GM21786 (cell line): Measurements from ENCODE around the gene SYNM.
A peak's percentile ranks its signal among the peaks of the same experiment; 100 is the strongest.
"Not testable (repeated sequence)": the region's sequence is repeated elsewhere in the genome, so short reads cannot be mapped to it uniquely, and the experiment has no call there.

Experiments
- ATAC-seq: cut with Tn5 transposase; IDR thresholded peaks from one replicate; pipeline ENCODE4 v1.9.1; 2021; ENCODE audit not compliant: unreplicated experiment

The SYNM gene, protein sequence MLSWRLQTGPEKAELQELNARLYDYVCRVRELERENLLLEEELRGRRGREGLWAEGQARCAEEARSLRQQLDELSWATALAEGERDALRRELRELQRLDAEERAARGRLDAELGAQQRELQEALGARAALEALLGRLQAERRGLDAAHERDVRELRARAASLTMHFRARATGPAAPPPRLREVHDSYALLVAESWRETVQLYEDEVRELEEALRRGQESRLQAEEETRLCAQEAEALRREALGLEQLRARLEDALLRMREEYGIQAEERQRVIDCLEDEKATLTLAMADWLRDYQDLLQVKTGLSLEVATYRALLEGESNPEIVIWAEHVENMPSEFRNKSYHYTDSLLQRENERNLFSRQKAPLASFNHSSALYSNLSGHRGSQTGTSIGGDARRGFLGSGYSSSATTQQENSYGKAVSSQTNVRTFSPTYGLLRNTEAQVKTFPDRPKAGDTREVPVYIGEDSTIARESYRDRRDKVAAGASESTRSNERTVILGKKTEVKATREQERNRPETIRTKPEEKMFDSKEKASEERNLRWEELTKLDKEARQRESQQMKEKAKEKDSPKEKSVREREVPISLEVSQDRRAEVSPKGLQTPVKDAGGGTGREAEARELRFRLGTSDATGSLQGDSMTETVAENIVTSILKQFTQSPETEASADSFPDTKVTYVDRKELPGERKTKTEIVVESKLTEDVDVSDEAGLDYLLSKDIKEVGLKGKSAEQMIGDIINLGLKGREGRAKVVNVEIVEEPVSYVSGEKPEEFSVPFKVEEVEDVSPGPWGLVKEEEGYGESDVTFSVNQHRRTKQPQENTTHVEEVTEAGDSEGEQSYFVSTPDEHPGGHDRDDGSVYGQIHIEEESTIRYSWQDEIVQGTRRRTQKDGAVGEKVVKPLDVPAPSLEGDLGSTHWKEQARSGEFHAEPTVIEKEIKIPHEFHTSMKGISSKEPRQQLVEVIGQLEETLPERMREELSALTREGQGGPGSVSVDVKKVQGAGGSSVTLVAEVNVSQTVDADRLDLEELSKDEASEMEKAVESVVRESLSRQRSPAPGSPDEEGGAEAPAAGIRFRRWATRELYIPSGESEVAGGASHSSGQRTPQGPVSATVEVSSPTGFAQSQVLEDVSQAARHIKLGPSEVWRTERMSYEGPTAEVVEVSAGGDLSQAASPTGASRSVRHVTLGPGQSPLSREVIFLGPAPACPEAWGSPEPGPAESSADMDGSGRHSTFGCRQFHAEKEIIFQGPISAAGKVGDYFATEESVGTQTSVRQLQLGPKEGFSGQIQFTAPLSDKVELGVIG (N-terminal part only)

DNA sequence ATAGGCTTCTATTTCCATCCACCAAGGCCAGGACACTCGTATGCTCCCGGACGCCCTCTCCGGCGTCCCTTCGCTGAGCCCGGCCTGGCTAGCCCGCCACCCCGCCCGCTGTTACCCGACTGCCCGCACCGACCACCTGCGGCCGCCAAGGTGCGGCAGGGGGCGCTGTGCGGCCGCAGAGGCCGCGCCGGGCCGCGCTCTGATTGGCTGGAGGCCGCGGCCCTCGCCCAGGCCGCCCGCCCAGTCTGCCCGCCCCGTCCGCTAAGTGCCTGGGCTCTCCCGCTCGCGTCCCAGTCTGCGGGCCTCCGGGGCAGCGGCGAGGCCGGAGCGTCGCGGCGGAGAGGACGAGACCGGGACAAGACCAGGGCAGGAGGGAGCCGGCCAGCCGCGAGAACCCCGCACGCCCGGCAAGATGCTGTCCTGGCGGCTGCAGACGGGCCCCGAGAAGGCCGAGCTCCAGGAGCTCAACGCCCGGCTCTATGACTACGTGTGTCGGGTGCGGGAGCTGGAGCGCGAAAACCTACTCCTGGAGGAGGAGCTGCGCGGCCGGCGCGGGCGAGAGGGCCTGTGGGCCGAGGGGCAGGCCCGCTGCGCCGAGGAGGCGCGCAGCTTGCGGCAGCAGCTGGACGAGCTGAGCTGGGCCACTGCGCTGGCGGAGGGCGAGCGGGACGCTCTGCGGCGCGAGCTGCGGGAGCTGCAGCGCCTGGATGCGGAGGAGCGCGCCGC lies at the start of gene SYNM:
SYNM (plus strand) TSS at position 293 of the 726 bp plus-strand sequence; CDS start at position 413, 120 bp downstream.
- peak; percentile 56 for ATAC-seq

DNA sequence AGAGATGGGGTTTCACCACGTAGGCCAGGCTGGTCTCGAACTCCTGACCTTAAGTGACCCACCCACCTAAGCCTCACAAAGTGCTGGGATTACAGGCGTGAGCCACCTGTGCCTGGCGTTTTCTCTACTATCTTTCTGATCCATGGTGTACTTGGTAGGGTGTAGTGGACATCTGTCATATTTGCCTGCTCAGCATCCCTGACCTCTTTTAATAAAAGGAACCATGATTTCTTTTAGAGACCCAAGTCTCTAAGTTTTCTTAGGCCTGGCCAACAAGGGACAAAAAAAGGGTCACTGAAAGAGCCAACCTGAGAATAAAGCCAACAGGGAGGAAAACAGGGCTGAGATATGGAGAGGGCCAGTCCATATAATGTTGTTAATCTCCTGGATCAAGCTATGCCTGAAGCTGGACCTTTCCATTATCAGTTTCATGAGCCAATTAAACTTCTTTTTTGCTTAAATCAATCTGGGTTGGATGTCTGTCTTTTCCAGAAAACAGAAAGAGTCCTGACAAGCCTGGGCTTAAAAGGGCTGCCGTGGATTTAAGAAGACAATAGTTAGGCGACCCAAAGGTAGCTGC lies 49.2 kb upstream of the SYNM start:
- ATAC-seq, result no peak

DNA sequence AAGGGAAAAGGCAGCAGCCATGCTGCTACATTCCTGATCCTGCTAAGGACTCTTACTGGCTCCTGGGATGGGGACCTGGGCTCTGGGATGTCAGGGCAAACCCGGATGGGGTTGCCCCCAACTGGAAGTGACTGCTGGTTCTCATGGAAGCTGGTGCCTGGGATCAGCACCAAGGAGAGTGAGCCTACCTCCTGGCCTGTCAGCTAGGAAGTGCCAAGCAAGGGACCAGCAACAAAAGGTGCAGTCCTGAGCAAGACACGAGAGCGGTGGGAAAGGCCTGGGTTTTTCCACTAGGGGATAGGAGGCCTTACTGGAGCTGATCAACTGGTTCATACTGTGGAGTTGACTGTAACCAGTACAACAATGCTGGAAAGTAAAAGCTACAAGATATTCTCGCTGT lies 47.9 kb upstream of the SYNM start:
- ATAC-seq, result no peak

DNA sequence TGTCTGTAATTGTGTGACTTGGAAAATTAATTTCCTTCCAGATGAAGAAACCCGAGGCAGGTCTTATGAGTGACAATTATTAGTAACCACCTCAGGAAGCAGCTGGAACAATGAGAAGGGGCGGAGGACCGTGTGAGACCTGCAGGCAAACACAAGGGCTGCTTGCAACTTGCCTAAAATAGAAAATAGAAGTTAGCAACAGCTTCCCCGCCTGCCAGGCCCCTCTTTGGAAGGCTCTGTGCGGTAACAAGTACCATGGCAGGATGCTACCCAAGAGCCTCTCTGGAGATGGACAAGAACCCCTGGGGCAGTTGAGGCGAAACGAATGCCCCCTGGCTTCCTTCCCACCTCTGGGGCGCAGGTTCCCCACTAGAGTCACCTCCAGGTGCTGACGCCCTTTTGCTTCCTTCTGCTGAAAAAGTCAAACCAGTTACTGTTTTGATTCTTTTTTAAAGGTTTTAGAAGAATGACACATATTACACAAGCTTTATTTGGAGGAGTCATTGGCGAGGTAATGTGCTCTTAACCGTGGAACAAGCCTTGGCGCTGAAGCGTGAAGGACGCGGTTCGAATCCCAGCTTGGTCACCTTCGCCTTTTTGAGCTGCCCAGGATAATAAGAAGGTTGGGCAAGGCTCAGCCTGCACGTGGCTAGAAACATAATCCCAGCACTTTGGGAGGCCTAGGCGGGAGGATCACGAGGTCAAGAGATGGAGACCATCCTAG lies 47.0 kb upstream of the SYNM start:
- ATAC-seq, result peak; percentile 36

DNA sequence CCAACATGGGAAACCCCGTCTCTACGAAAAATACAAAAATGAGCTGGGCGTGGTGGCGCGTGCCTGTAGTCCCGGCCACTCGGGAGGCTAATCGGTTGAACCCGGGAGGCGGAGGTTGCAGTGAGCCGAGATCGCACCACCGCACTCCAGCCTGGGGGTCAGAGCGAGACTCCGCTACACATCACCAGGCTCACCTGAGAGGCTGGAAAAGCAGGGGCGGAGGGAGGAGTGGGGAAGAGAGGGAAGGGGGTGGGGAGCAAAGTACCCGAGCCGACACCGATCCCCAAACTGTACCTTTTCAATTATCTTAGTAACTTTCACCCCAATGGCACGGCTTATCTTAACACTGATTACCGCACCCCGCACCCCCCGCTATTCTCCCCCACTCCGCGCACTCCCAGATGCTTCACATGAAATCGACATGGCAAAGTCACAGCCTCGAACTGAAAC lies 46.4 kb upstream of the SYNM start:
- no peak for ATAC-seq

DNA sequence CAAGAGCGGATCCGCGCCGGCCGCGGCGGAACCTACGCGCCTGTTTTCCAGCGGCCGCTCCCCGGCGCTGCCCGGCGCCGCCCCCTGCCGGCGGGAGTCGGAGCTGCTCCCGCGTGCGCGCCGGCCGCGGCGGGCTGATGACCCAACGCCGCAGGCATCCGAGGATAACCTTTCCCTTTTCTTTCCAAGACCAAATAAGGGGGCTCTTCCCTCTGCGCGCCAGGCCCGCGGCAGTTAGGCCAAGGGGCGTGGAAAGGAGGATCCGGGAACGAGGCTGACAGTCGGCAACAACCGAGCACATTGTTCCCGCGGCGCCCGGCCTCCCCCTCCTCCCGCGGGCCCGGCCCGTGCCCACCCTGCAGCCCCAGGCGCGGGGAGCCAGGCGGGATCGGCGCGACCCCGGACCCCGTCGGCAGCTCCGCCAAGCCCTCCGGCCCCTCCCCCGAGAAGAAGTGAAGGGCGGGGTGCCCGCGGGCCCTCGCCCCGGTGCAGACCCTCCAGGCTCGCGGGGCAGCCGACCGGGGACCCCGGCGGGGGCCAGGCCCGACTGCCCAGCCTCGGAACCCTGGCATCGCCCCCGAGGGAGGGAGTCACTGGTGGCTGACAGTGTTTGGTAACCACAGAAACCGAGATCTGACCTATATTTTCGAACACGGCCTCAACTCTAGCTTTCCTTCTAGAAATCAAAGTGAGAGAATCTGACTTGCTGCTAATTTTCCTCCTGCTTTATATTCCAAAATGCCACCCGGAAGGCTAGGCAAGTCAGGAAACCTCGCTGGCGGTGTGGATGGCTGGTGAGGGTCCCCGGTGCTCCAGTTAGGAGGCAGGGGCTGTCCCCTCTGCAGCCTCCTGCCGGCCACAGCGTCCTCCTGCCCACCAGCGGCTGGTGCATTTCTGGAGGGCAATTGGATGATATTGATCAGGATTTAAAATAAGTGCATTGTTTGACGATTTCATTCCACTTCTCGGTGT lies 45.6 kb upstream of the SYNM start:
- peak; percentile 62 for ATAC-seq

DNA sequence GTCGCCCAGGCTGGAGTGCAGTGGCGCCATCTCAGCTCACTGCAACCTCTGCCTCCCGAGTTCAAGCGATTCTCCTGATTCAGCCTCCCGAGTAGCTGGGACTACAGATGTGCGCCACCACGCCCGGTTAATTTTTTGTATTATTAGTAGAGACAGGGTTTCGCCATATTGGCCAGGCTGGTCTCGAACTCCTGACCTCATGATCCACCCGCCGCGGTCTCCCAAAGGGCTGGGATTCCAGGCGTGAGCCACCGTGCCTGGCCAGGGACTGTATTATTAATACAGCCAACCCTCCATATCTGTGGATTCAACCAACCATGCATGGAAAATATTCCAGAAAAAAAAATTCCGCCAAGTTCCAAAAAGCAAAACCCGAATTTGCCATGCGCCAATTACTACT lies 44.7 kb upstream of the SYNM start:
- ATAC-seq, result not testable (repeated sequence)

GRCh38 chr15:99062226-99062625 lies 42.7 kb upstream of the SYNM start:
- no peak for ATAC-seq

GRCh38 chr15:99068186-99068585 lies 36.7 kb upstream of the SYNM start:
- no peak for ATAC-seq

GRCh38 chr15:99070208-99070607 lies 34.7 kb upstream of the SYNM start:
- ATAC-seq, result no peak

DNA sequence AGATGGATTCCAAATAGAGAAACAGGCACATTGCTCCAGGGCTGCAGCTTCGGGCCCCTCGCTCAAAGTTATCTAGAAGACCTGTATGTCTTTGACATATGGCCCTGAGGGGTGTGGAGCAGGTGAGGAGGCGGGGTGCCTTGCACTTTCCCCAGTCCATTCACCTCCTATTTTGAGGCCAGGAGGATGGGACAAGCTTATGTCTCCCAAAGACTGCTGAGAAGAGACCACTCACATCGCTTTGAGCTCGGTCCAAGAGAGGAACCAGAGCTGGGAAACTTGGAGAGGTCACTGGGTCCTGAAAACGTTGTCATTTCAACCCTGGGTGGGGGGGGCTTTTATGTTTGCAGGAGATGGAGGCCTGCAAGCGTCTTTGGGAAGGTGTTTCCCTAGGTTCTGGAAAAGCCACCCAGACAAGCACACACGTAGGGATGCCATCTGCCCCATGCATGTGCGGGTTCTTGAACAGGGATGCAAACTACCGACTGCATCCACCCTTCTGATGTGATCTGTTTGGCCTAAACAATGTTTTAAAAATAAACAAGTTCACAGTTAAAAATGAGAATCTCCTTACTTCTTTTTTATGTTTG lies 33.7 kb upstream of the SYNM start:
- ATAC-seq, result no peak

GRCh38 chr15:99073008-99073717 lies 31.7 kb upstream of the SYNM start:
- peak; percentile 45 for ATAC-seq

GRCh38 chr15:99074446-99074845 lies 30.4 kb upstream of the SYNM start:
- no peak for ATAC-seq

GRCh38 chr15:99075059-99075652 lies 29.7 kb upstream of the SYNM start:
- not testable (repeated sequence) for ATAC-seq

GRCh38 chr15:99076109-99076508 lies 28.8 kb upstream of the SYNM start:
- ATAC-seq, result no peak

- peak; percentile 82 for ATAC-seq
These were observed 28.1 kb upstream of the SYNM start for GRCh38 chr15:99076555-99077308.
